ENCODE measurements around the gene MBD5. TPM values are rescaled to one million over a fixed set of nuclear protein-coding genes. Genes with fewer than 3 reads are reported as not detected.
A peak's percentile ranks its signal among the peaks of the same experiment; 100 is the strongest.

MBD5 gene
- total RNA-seq, 1 donor from 2014 or later: 84.5 TPM

GRCh38 chr2:148218326-148219075, 197.6 kb downstream of the MBD5 start:
- no peak for DNase-seq (ENCODE audit: low spot score)

DNA sequence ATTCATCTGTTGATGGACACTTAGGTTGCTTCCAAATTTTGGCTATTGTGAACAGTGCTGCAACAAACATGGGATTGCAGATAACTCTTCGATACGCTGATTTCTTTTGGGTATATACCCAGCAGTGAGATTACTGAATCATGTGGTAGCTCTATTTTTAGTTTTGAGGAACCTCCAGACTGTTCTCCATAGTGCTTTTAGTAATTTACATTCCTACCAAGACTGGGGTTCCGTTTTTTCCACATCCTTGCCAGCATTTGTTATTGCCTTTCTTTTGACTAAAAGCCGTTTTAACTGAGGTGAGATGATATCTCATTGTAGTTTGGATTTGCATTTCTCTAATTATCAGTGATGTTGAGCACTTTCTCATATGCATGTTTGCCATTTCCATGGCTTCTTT, 200.3 kb downstream of the MBD5 start:
- no peak for DNase-seq (ENCODE audit: low spot score)

DNA sequence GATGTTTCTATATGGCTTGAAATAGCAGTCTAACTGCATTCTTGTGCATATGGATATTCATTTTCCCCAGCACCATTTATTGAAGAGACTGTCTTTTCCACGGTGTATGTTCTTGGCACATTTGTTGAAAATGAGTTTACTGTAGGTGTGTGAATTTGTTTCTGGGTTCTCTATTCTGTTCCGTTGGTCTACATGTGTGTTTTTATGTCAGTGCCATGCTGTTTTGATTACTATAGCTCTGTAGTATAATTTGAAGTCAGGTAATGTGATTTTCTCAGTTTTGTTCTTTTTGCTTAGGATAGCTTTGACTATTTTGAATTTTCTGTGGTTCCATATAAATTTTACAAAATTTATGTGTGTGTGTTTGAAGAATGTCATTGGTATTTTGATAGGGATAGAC, 201.0 kb downstream of the MBD5 start:
- no peak for DNase-seq (ENCODE audit: low spot score)

GRCh38 chr2:148231858-148232257, 211.0 kb downstream of the MBD5 start:
- DNase-seq (ENCODE audit: low spot score): no peak

DNA sequence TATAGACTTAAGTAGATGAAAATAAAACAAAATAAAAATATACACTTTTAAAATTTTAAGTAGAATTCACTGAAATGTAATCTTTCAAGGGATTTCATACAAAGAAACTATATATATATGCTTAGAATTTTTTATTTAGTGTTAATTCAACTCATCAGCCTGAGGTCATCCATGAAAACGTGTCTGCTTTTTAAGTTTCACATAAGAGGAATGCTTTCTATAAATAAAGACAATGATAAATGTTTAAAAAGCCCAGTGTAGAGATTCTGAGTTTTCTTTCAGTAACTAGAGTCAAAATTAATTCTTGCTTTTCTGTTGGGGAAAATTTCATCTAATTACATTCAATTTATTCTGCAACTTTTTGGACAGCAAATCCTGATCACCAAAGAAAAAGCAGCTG, 213.3 kb downstream of the MBD5 start:
- DNase-seq (ENCODE audit: low spot score): no peak

GRCh38 chr2:148237911-148238310, 217.0 kb downstream of the MBD5 start:
- DNase-seq (ENCODE audit: low spot score): no peak

- no peak for DNase-seq (ENCODE audit: low spot score)
Observed at GRCh38 chr2:148238561-148238960, 217.7 kb downstream of the MBD5 start.

GRCh38 chr2:148240838-148241237, 219.9 kb downstream of the MBD5 start:
- no peak for DNase-seq (ENCODE audit: low spot score)

GRCh38 chr2:148244593-148245292, 223.9 kb downstream of the MBD5 start:
- peak; percentile 49 for DNase-seq (ENCODE audit: low spot score)

DNA sequence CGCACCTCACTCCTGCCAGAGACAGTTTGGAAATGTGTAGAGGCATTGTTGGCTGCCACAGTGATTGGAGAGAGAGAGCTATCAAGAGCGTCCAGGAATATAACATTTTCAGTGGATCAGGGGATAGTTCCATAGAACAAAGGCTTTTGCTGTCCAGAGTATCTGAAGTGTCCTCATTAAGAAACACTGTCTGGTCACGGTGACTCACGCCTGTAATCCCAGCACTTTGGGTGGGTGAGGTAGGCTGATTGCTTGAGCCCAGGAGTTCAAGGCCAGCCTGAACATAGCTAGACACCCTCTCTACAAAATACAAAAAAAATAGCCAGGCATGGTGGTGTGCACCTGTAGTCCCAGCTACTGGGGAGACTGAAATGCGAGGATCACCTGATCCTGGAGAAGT, 231.1 kb downstream of the MBD5 start:
- no peak for DNase-seq (ENCODE audit: low spot score)

GRCh38 chr2:148252646-148253045, 231.8 kb downstream of the MBD5 start:
- no peak for DNase-seq (ENCODE audit: low spot score)

DNA sequence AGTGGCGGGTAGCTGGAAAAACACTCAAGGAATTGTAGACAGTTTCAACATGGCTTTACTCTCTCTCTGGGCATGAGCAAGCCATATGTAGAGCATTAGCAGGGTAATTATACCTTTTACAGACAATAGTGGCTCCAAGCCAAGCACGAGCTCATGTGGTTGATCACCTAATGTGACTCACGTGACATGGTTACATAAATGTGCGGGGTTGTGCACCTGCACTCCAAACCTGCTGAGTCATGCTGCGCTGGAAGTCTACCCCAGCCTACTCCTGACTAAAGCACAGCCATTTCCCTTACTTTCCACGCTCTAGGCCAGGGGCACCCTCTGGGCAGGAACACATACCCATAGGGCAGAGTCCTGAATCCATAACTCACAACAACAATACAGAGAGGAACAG, 232.8 kb downstream of the MBD5 start:
- DNase-seq (ENCODE audit: low spot score): no peak

GRCh38 chr2:148255929-148256328, 235.0 kb downstream of the MBD5 start:
- DNase-seq (ENCODE audit: low spot score): no peak

DNA sequence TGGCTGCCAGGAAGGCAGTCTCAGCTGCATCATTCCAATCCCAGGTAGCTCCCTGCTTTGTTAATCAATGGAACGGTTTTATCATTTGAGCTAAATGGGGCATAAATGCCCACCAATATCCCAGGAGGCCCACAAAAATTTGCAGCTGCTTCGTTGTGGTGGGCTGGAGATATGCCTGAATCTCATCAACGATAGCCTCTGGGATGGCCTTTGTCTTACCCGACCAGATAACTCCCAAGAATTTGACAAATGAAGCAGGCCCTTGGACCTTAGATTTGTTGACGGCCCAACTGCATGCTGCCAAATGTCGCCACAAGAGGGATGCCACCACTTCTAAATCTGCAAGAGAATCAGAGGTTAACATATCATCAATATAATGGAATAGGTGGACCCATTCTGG, 236.4 kb downstream of the MBD5 start:
- DNase-seq (ENCODE audit: low spot score): no peak

DNA sequence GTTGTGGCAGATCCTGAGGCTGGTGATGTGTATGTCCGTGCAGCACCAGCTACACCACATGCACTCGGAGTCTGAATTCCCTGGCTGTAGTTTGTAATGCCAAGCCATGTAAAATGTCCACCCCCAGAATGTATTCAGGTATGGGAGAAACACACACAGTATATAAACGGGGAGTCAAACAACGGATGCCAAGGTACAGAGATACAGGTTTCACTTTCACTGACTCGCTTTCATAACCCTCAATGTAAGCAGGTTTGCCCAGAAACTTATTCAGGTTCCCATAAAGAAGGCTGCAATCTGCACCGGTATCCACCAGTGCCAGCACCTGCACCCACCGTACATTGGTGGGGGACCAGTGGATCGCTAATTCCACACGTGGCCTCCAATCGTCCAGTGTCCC, 237.2 kb downstream of the MBD5 start:
- DNase-seq (ENCODE audit: low spot score): no peak

DNA sequence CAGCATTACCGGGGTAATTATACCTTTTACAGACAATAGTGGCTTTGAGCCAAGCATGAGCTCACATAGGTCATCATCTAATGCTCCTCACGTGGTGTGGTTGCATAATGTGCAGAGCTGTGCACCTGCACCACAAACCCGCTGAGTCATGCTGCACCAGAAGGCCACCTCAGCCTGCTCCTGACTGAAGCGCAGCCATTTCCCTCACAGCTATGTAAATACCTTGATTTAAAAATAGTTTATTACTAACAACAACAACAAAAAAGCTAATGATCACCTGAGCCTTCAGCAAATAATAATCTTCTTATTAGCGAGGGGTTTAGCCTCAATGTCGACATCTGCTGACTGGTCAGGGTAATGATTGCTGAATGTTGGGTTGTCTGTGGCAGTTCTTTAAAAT, 238.8 kb downstream of the MBD5 start:
- DNase-seq (ENCODE audit: low spot score): no peak

- DNase-seq (ENCODE audit: low spot score): no peak
Observed at GRCh38 chr2:148263890-148264289, 243.0 kb downstream of the MBD5 start.

DNA sequence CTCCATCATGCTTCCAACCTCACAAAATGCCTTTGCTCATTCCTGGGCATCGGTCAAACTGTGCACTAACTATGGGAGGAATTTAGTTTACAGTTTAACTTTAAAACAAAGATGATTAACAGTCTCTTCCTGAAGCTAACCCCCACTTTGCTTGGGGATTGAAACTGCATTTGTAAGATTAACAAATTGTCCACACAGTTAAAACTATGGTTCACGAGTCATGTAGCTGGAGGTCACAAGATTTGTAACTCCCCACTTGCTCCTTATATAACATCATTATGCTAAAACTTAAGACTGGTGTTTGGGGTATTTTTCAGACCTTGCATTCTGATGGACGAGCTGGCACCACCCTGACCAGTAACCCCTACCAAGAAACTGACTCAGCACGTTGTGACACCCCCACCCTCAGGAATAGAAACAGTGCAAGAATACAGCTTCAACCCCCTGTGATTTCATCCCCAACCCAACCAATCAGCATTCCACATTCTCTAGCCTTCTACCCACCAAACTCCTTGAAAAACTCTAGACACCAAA, 252.3 kb downstream of the MBD5 start:
- DNase-seq (ENCODE audit: low spot score): no peak

GRCh38 chr2:148279216-148279615, 258.3 kb downstream of the MBD5 start:
- DNase-seq (ENCODE audit: low spot score): no peak

DNA sequence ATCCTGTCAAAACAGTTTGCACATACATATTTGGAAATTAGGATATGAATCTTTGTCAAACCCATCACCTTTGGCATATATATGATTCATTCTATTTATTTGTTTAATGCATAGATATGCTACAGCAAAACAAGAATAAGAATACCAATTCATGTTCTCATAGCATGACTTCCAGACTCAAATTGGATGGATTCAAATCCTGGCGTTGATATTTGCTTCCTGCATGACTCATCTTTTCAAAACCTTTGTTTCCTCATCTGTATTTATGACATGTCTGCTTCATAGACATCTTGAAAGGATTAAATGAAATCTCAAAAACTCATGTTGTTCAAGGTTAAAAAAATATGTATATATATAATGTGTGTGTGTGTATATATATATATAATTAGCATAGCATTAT, 261.3 kb downstream of the MBD5 start:
- DNase-seq (ENCODE audit: low spot score): no peak

DNA sequence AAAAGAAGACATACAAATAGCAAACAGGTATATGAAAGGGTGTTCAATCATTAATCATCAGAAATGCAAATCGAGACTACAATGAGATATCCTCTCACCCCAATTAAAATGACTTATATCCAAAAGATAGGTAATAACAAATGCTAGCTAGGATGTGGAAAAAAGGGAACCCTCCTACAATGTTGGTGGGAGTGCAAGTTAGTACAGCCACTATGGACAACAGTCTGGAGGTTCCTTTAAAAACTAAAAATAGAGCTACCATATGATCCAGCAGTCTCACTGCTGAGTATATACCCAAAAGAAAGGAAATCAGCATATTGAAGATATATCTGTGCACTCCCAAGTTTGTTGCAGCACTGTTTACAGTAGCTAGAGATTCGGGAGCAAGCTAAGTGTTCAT, 271.5 kb downstream of the MBD5 start:
- no peak for DNase-seq (ENCODE audit: low spot score)

DNA sequence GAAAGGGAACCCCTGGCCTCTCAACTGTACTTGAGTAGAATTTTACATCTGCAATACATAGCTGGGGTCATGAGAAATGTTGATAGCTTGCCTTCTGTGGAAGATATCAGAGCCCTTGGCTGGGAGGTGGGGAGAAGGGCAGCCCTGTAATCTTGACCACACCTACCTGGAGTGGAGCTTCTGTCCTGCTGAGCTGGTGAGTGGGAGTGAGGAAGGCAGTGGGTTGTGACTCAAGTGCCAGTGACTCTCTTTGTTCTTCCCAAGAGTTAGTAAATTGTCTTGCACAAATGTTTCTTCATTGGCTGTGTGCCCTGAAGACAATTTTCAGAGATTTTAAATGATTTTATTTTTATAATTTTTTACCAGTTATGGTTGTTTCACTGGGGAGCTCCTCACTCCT, 277.3 kb downstream of the MBD5 start:
- no peak for DNase-seq (ENCODE audit: low spot score)

GRCh38 chr2:148299616-148300015, 278.7 kb downstream of the MBD5 start:
- no peak for DNase-seq (ENCODE audit: low spot score)
